Brain microvascular endothelial cell (primary cell): ENCODE data around the gene ZNF732.

ENCODE experiments used
- DNase-seq: peaks from one replicate; pipeline ENCODE4 v3.0.0-alpha.2; 2020
- H3K27ac ChIP-seq: fragments of 250-450 bp; sonication (Bioruptor Pico); 2 replicates; pipeline ENCODE4 v1.5.1; 2020; ENCODE audit warnings: mild to moderate bottlenecking, moderate library complexity
- H3K27me3 ChIP-seq: fragments of 250-450 bp; sonication (Bioruptor Pico); replicated peaks from 2 replicates; pipeline ENCODE4 v1.5.1; 2020; ENCODE audit warnings: mild to moderate bottlenecking
- H3K36me3 ChIP-seq: fragments of 250-450 bp; sonication (Bioruptor Pico); replicated peaks from 2 replicates; pipeline ENCODE4 v1.5.1; 2020; ENCODE audit warnings: mild to moderate bottlenecking
- H3K4me3 ChIP-seq: 2 replicates; pipeline ENCODE4 v1.5.1; 2011; ENCODE audit warnings: low read depth, mild to moderate bottlenecking, control low read depth, low read length, moderate library complexity
- CTCF ChIP-seq: IDR thresholded peaks from 2 replicates; pipeline ENCODE4 v1.5.1; 2011; ENCODE audit warnings: low read depth, mild to moderate bottlenecking, moderate library complexity, low read length, control low read depth, inconsistent platforms; ENCODE audit errors: missing control alignments
- in situ Hi-C: cut with HindIII; loops from 2 replicates; pipeline ENCODE4 v1.10.0; 2017; ENCODE audit warnings: low sequenced_read_pairs, low pct_ligation_motif_present

The ZNF732 gene

GRCh38 chr4:304969-305680 lies at the start of gene ZNF732:
TSS of gene ZNF732 (minus strand) at chr4:305474. CDS start at chr4:305310, 164 bp downstream.
- TF ChIP-seq CTCF, result no peak

GRCh38 chr4:340011-340410 lies 34.7 kb upstream of the ZNF732 start:
- no peaks in the 10 kb centered on the region for H3K27me3 ChIP-seq
- no peak for DNase-seq
- H3K27ac ChIP-seq, result no peak overlapping the region
- peaks cover 8% of the 10 kb centered on the region for H3K36me3 ChIP-seq
- in situ Hi-C loops, result no loop called here
- no peak for TF ChIP-seq CTCF
- no peak overlapping the region for H3K4me3 ChIP-seq

More at GRCh38 chr4:304969-305680, at the start of gene ZNF732:
- no peaks in the 10 kb centered on the region for H3K36me3 ChIP-seq
- H3K4me3 ChIP-seq, result peak within 1 kb of the TSS; percentile 73
- in situ Hi-C loops, result no loop called here
- no peak within 1 kb of the TSS for H3K27ac ChIP-seq
- DNase-seq, result peak; percentile 86
- H3K27me3 ChIP-seq, result no peaks in the 10 kb centered on the region

- TF ChIP-seq CTCF, result no peak
- Histone ChIP-seq H3K27me3 (no peaks in the 10 kb centered on the region), H3K27ac (no peak overlapping the region), H3K4me3 (peak overlapping the region; percentile 84), H3K36me3 (peaks cover under 1% of the 10 kb centered on the region)
- in situ Hi-C loops, result no loop called here
- no peak for DNase-seq
These were observed 33.5 kb upstream of the ZNF732 start for GRCh38 chr4:338759-339097.

- TF ChIP-seq CTCF, result no peak
- Histone ChIP-seq H3K27me3 (no peaks in the 10 kb centered on the region), H3K27ac (peak overlapping the region; percentile 79), H3K36me3 (no peaks in the 10 kb centered on the region), H3K4me3 (peak overlapping the region; percentile 84)
- peak; percentile 14 for DNase-seq
- in situ Hi-C loops, result no loop called here
These were observed 32.9 kb upstream of the ZNF732 start for GRCh38 chr4:337932-338758.

- H3K27ac ChIP-seq, result peak within 1 kb of the TSS; percentile 79
- TF ChIP-seq CTCF, result no peak
- in situ Hi-C loops, result no loop called here
- H3K36me3 ChIP-seq, result no peaks in the 10 kb centered on the region
- no peaks in the 10 kb centered on the region for H3K27me3 ChIP-seq
- H3K4me3 ChIP-seq, result peak within 1 kb of the TSS; percentile 84
- peak; percentile 97 for DNase-seq
These were observed 32.1 kb upstream of the ZNF732 start, which contains the start of gene ZNF141 for GRCh38 chr4:337143-337931. TSS of gene ZNF141 (plus strand) at chr4:337814. CDS start at chr4:337984, 170 bp downstream.
